ENCODE results near the gene BRCA1.
"Not testable (repeated sequence)": the region's sequence is repeated elsewhere in the genome, so short reads cannot be mapped to it uniquely, and the experiment has no call there.

The BRCA1 gene

DNA sequence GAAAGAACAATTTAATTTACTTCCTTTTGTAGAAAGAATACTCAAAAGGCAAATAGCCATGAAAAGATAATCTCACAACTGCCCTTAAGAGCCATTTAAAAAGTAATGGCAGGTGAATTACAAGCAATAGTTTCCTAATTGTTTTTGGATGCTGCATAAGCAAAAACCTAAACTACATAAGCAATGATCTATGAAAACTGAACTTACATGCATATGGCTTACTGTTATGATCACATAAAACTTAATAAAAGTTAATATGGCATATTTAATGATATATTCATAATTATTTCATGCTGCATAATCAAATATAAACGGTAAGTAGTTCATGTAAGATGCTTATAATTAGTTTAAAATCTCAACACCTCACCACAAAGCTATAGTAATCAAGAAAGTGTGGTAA is 18.6 kb downstream of the BRCA1 start:
- Histone ChIP-seq H3K4me3 (ENCODE audit: low read depth, low read length) (no peak overlapping the region), H3K18ac (ENCODE audit: low read length) (no peak overlapping the region), H3K4me2 (ENCODE audit: low read length) (no peak overlapping the region), H3K9ac (ENCODE audit: low read length) (no peak overlapping the region), H4K8ac (ENCODE audit: low read depth, low read length) (no peak overlapping the region), H3K4ac (ENCODE audit: low read depth, low read length) (no peak overlapping the region), H3K79me2 (ENCODE audit: control insufficient read depth, insufficient read depth, low read length, poor library complexity) (no peaks in the 10 kb centered on the region), H2BK5ac (ENCODE audit: low read depth, low read length, poor library complexity) (no peak overlapping the region), H4K12ac (ENCODE audit: low read depth, low read length) (no peak overlapping the region), H2AFZ (ENCODE audit: insufficient read depth, low read length, poor library complexity) (no peak overlapping the region), H2BK12ac (ENCODE audit: low read length) (no peak overlapping the region), H3K9me3 (ENCODE audit: insufficient read depth, low read depth, low read length) (no peaks in the 10 kb centered on the region), H4K91ac (ENCODE audit: low read depth, low read length) (no peak overlapping the region), H2AK5ac (ENCODE audit: low read length) (no peak overlapping the region), H3K4me1 (ENCODE audit: control insufficient read depth in 1 of 2, insufficient read depth in 2 of 2, low read length in 2 of 2) (no peaks in the 10 kb centered on the region), H3K79me1 (ENCODE audit: low read length) (no peaks in the 10 kb centered on the region), H3K36me3 (ENCODE audit: control insufficient read depth in 1 of 2, insufficient read depth in 2 of 2, low read length in 2 of 2) (peaks cover 12 to 19% of the 10 kb centered on the region in 2 experiments), H3K27me3 (ENCODE audit: insufficient read depth, low read length) (no peaks in the 10 kb centered on the region), H3K14ac (ENCODE audit: low read length) (no peak overlapping the region), H2BK120ac (ENCODE audit: insufficient read depth, low read length, poor library complexity) (no peak overlapping the region), H3K27ac (ENCODE audit: low read depth, low read length) (no peak overlapping the region), H3K23ac (ENCODE audit: low read length) (no peak overlapping the region)
- DNase-seq = no peak
- no CpG with 5 or more reads among the region's 1 CpG for WGBS (ENCODE audit: extremely low coverage, insufficient coverage, insufficient read length)

DNA sequence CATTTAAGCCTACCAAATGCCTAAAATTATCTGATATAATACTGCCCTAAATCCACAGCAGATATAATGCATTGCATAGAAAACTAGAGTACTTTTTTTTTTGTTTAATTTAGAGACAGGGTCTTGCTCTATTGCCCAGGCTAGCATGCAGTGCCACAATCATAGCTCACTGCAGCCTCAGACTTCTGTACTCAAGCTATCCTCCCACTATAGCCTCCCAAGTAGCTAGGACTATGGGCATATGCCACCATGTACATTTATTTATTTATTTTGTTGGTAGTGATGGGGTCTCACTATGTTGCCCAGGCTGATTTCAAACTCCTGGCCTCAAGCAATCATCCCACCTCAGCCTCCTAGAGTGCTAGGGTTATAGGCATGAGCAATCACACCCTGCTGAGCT is 20.0 kb downstream of the BRCA1 start:
- H3K79me1 ChIP-seq (ENCODE audit: low read length) = no peaks in the 10 kb centered on the region
- no peak overlapping the region for H3K4me3 ChIP-seq (ENCODE audit: low read depth, low read length)
- no peak overlapping the region for H2BK5ac ChIP-seq (ENCODE audit: low read depth, low read length, poor library complexity)
- H3K79me2 ChIP-seq (ENCODE audit: control insufficient read depth, insufficient read depth, low read length, poor library complexity) = no peaks in the 10 kb centered on the region
- H3K4ac ChIP-seq (ENCODE audit: low read depth, low read length) = no peak overlapping the region
- no peaks in the 10 kb centered on the region for H3K9me3 ChIP-seq (ENCODE audit: insufficient read depth, low read depth, low read length)
- no peaks in the 10 kb centered on the region for H3K27me3 ChIP-seq (ENCODE audit: insufficient read depth, low read length)
- H3K9ac ChIP-seq (ENCODE audit: low read length) = no peak overlapping the region
- no peak overlapping the region for H2AFZ ChIP-seq (ENCODE audit: insufficient read depth, low read length, poor library complexity)
- DNase-seq = no peak
- H3K18ac ChIP-seq (ENCODE audit: low read length) = no peak overlapping the region
- H4K8ac ChIP-seq (ENCODE audit: low read depth, low read length) = no peak overlapping the region
- no peak overlapping the region for H3K14ac ChIP-seq (ENCODE audit: low read length)
- no peak overlapping the region for H4K91ac ChIP-seq (ENCODE audit: low read depth, low read length)
- no peak overlapping the region for H3K4me2 ChIP-seq (ENCODE audit: low read length)
- H3K23ac ChIP-seq (ENCODE audit: low read length) = no peak overlapping the region
- H3K36me3 ChIP-seq (ENCODE audit: control insufficient read depth in 1 of 2, insufficient read depth in 2 of 2, low read length in 2 of 2) = peaks cover 10 to 25% of the 10 kb centered on the region in 2 experiments
- no peak overlapping the region for H4K12ac ChIP-seq (ENCODE audit: low read depth, low read length)
- no peak overlapping the region for H2BK120ac ChIP-seq (ENCODE audit: insufficient read depth, low read length, poor library complexity)
- no peak overlapping the region for H2AK5ac ChIP-seq (ENCODE audit: low read length)
- H2BK12ac ChIP-seq (ENCODE audit: low read length) = no peak overlapping the region
- H3K4me1 ChIP-seq (ENCODE audit: control insufficient read depth in 1 of 2, insufficient read depth in 2 of 2, low read length in 2 of 2) = no peaks in the 10 kb centered on the region
- H3K27ac ChIP-seq (ENCODE audit: low read depth, low read length) = no peak overlapping the region

GRCh38 chr17:43104665-43105064 is 20.5 kb downstream of the BRCA1 start:
- no peaks in the 10 kb centered on the region for H3K27me3 ChIP-seq (ENCODE audit: insufficient read depth, low read length)
- no peak overlapping the region for H2AK5ac ChIP-seq (ENCODE audit: low read length)
- no peaks in the 10 kb centered on the region for H3K79me1 ChIP-seq (ENCODE audit: low read length)
- H2BK12ac ChIP-seq (ENCODE audit: low read length) = no peak overlapping the region
- H3K4ac ChIP-seq (ENCODE audit: low read depth, low read length) = no peak overlapping the region
- H3K23ac ChIP-seq (ENCODE audit: low read length) = no peak overlapping the region
- no peak for DNase-seq
- no peak overlapping the region for H4K12ac ChIP-seq (ENCODE audit: low read depth, low read length)
- H3K9ac ChIP-seq (ENCODE audit: low read length) = no peak overlapping the region
- H2BK5ac ChIP-seq (ENCODE audit: low read depth, low read length, poor library complexity) = no peak overlapping the region
- no peak overlapping the region for H4K8ac ChIP-seq (ENCODE audit: low read depth, low read length)
- no peak overlapping the region for H2AFZ ChIP-seq (ENCODE audit: insufficient read depth, low read length, poor library complexity)
- H3K4me2 ChIP-seq (ENCODE audit: low read length) = no peak overlapping the region
- WGBS (ENCODE audit: extremely low coverage, insufficient coverage, insufficient read length) = no CpG with 5 or more reads among the region's 3 CpGs
- H3K36me3 ChIP-seq (ENCODE audit: control insufficient read depth in 1 of 2, insufficient read depth in 2 of 2, low read length in 2 of 2) = peaks cover 10 to 22% of the 10 kb centered on the region in 2 experiments
- no peak overlapping the region for H3K4me3 ChIP-seq (ENCODE audit: low read depth, low read length)
- no peak overlapping the region for H4K91ac ChIP-seq (ENCODE audit: low read depth, low read length)
- no peak overlapping the region for H3K14ac ChIP-seq (ENCODE audit: low read length)
- no peaks in the 10 kb centered on the region for H3K79me2 ChIP-seq (ENCODE audit: control insufficient read depth, insufficient read depth, low read length, poor library complexity)
- no peak overlapping the region for H3K27ac ChIP-seq (ENCODE audit: low read depth, low read length)
- H3K4me1 ChIP-seq (ENCODE audit: control insufficient read depth in 1 of 2, insufficient read depth in 2 of 2, low read length in 2 of 2) = no peaks in the 10 kb centered on the region
- no peak overlapping the region for H2BK120ac ChIP-seq (ENCODE audit: insufficient read depth, low read length, poor library complexity)
- no peaks in the 10 kb centered on the region for H3K9me3 ChIP-seq (ENCODE audit: insufficient read depth, low read depth, low read length)
- no peak overlapping the region for H3K18ac ChIP-seq (ENCODE audit: low read length)

- not testable (repeated sequence) for H2AK5ac ChIP-seq (ENCODE audit: low read length); H3K36me3 ChIP-seq (ENCODE audit: control insufficient read depth in 1 of 2, insufficient read depth in 2 of 2, low read length in 2 of 2); H2BK120ac ChIP-seq (ENCODE audit: insufficient read depth, low read length, poor library complexity); H3K79me2 ChIP-seq (ENCODE audit: control insufficient read depth, insufficient read depth, low read length, poor library complexity); H3K4me2 ChIP-seq (ENCODE audit: low read length); H3K9ac ChIP-seq (ENCODE audit: low read length); H3K4me1 ChIP-seq (ENCODE audit: control insufficient read depth in 1 of 2, insufficient read depth in 2 of 2, low read length in 2 of 2); H3K4ac ChIP-seq (ENCODE audit: low read depth, low read length); H4K12ac ChIP-seq (ENCODE audit: low read depth, low read length); H2AFZ ChIP-seq (ENCODE audit: insufficient read depth, low read length, poor library complexity); H4K8ac ChIP-seq (ENCODE audit: low read depth, low read length); H3K18ac ChIP-seq (ENCODE audit: low read length); H4K91ac ChIP-seq (ENCODE audit: low read depth, low read length); H3K27ac ChIP-seq (ENCODE audit: low read depth, low read length); H2BK12ac ChIP-seq (ENCODE audit: low read length); H2BK5ac ChIP-seq (ENCODE audit: low read depth, low read length, poor library complexity); H3K9me3 ChIP-seq (ENCODE audit: insufficient read depth, low read depth, low read length); H3K27me3 ChIP-seq (ENCODE audit: insufficient read depth, low read length); H3K23ac ChIP-seq (ENCODE audit: low read length); DNase-seq; H3K14ac ChIP-seq (ENCODE audit: low read length); H3K79me1 ChIP-seq (ENCODE audit: low read length); H3K4me3 ChIP-seq (ENCODE audit: low read depth, low read length)
- WGBS (ENCODE audit: extremely low coverage, insufficient coverage, insufficient read length) = no CpG with 5 or more reads among the region's 5 CpGs
These were observed 29.8 kb downstream of the BRCA1 start for GRCh38 chr17:43095364-43095763.

Data from trophoblast cell (in vitro differentiated cells and primary cell).